ENCODE results near the gene CHRNB1.

CHRNB1 gene

GRCh38 chr17:7484067-7484918 is 39.4 kb downstream of the CHRNB1 start, which contains the start of gene POLR2A:
TSS of gene POLR2A (plus strand) at chr17:7484366.
- peak; percentile 95 to 99 for DNase-seq (ENCODE audit: low read depth in 2 of 2)

- no peak for DNase-seq (ENCODE audit: low read depth in 2 of 2)
Observed at GRCh38 chr17:7484919-7485377, 40.1 kb downstream of the CHRNB1 start.

- no peak for DNase-seq (ENCODE audit: low read depth in 2 of 2)
Observed at GRCh38 chr17:7486181-7486580, 41.3 kb downstream of the CHRNB1 start.

GRCh38 chr17:7490144-7490543 is 45.3 kb downstream of the CHRNB1 start:
- DNase-seq (ENCODE audit: low read depth in 2 of 2): no peak

GRCh38 chr17:7491583-7491982 is 46.7 kb downstream of the CHRNB1 start:
- DNase-seq (ENCODE audit: low read depth in 2 of 2): no peak

GRCh38 chr17:7493941-7494340 is 49.1 kb downstream of the CHRNB1 start:
- no peak for DNase-seq (ENCODE audit: low read depth in 2 of 2)

- DNase-seq (ENCODE audit: low read depth in 2 of 2): no peak
Observed at GRCh38 chr17:7495906-7496434, 51.1 kb downstream of the CHRNB1 start.

GRCh38 chr17:7496470-7497183 is 51.8 kb downstream of the CHRNB1 start:
- no peak for DNase-seq (ENCODE audit: low read depth in 2 of 2)

GRCh38 chr17:7497228-7497627 is 52.4 kb downstream of the CHRNB1 start:
- DNase-seq (ENCODE audit: low read depth in 2 of 2): no peak

GRCh38 chr17:7497636-7498035 is 52.8 kb downstream of the CHRNB1 start:
- no peak for DNase-seq (ENCODE audit: low read depth in 2 of 2)

- DNase-seq (ENCODE audit: low read depth in 2 of 2): no peak
Observed at GRCh38 chr17:7499161-7499560, 54.3 kb downstream of the CHRNB1 start.

- DNase-seq (ENCODE audit: low read depth in 2 of 2): no peak
Observed at GRCh38 chr17:7501729-7502128, 56.9 kb downstream of the CHRNB1 start.

- DNase-seq (ENCODE audit: low read depth in 2 of 2): no peak
Observed at GRCh38 chr17:7502171-7502847, 57.4 kb downstream of the CHRNB1 start.

GRCh38 chr17:7502987-7503386 is 58.1 kb downstream of the CHRNB1 start:
- no peak for DNase-seq (ENCODE audit: low read depth in 2 of 2)

GRCh38 chr17:7503521-7503920 is 58.7 kb downstream of the CHRNB1 start:
- DNase-seq (ENCODE audit: low read depth in 2 of 2): no peak
